D341Med (cell line): ENCODE measurements around the gene CNR2.
A peak's percentile ranks its signal among the peaks of the same experiment; 100 is the strongest.
"Not testable (repeated sequence)": the region's sequence is repeated elsewhere in the genome, so short reads cannot be mapped to it uniquely, and the experiment has no call there.

ENCODE experiments used
- DNase-seq: peaks from one replicate; pipeline ENCODE4 v3.0.0; 2012; ENCODE audit warnings: low spot score

CNR2 gene

GRCh38 chr1:23836037-23836436, 77.1 kb downstream of the CNR2 start:
- DNase-seq: no peak

GRCh38 chr1:23834156-23834555, 79.0 kb downstream of the CNR2 start:
- not testable (repeated sequence) for DNase-seq

DNA sequence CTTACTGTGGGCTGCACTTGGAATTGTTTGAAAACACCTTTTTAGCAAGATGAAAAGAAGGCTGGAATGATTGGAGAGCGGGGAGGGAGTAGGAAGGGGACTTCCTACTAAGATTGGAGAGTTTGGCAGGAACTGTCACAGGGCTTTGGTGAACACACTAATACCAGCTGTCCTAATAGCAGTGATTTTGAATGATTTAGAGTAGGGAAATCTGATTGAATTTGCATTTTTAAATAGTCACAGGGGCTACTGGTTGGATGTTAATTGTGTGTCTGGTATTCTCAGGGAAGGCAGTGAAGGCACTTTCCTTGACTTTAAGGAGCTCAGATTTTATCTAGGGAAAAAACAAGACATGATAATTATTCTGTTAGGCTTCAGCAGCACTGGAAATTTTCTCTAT, 85.4 kb downstream of the CNR2 start:
- no peak for DNase-seq

GRCh38 chr1:23826590-23826989, 86.6 kb downstream of the CNR2 start:
- not testable (repeated sequence) for DNase-seq

DNA sequence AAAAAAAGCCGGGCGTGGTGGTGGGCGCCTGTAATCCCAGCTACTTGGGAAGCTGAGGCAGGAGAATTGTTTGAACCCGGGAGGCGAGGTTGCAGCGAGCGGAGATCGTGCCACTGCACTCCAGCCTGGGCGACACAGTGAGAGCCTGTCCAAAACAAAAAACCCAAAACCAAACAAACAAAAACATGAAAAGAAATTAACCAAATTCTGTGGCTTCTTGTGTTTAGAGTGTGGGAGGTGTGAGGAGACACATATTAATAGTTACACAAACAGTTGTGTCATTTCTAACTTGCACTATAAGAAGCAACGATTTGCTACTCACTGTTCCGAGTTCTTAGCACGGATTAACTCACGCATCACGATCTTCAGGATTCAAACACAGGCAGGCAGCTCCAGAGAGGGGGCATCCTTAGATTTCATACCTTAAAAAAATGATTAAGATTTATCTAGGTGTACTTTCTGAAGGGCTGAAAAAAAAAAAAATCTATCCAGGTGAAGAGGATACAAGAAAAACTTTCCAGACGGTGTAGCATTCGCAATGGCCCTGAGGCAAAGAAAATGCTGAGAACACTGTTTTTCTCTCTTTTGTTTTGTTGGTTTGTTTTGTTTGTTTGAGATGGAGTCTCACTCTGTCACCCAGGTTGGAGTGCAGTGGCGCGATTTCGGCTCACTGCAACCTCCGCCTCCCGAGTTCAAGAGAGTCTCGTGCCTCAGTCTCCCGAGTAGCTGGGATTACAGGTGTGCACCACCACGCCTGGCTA, 87.2 kb downstream of the CNR2 start:
- no peak for DNase-seq

DNA sequence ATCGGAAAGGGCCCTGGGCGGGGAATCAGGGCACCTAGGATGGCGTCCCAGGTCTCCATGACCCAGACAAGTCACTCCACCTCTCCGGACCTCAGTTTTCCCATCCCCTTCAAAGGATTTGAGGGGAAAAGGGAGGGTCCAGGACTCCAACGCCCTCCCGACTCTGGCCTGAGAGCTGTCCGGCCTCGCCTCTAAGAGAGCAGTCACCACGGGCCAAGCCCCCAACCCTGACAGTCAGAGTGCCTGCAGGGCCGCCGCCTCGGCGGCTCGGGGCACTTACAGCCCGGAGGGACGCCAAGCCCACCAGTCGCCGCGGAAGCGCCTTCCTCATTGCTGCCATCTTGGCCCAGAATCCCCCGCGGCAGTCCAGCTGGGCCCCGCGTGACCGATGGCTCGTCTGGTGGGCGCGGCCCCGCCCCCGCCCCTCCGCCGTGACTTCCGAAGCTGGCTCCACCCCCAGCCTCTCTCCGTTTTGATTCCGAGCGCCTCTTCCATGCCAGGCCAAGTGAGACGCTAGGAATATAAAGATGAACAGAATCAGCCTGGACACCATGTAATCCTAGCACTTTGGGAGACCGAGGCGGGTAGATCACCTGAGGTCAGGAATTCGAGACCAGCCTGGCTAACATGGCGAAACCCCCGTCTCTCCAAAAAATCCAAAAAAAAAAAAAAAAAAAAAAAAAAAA, 87.9 kb downstream of the CNR2 start, which contains the start of gene HMGCL:
Gene HMGCL, minus strand, starts transcription at position 354 of the 686 bp plus-strand sequence. Its CDS starts 14 bp downstream, at position 340.
- DNase-seq: peak; percentile 96

- DNase-seq: no peak
These were observed 88.5 kb downstream of the CNR2 start for GRCh38 chr1:23824711-23825075.

DNA sequence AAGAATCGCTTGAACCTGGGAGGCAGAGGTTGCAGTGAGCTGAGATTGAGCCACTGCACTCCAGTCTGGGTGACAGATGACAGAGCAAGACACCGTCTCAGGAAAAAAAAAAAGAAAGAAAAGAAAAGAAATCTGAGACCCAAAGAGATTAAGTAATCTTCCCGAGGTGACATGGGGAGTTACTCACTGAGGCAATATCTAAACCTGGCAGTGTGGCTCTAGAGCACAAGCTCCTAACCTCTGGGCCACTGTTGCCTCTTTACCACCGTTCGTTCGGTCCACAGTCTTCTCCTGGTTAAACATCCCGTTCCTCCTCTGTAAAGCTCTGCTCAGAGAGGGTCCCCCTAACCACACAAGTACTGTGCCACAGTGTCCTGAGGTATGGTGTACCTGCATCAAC, 89.4 kb downstream of the CNR2 start:
- DNase-seq: no peak
